ENCODE results near the gene PUS7.

GRCh38 chr7:105519353-105519752 lies 2.7 kb downstream of the PUS7 start:
- TF ChIP-seq, protein P1, sequence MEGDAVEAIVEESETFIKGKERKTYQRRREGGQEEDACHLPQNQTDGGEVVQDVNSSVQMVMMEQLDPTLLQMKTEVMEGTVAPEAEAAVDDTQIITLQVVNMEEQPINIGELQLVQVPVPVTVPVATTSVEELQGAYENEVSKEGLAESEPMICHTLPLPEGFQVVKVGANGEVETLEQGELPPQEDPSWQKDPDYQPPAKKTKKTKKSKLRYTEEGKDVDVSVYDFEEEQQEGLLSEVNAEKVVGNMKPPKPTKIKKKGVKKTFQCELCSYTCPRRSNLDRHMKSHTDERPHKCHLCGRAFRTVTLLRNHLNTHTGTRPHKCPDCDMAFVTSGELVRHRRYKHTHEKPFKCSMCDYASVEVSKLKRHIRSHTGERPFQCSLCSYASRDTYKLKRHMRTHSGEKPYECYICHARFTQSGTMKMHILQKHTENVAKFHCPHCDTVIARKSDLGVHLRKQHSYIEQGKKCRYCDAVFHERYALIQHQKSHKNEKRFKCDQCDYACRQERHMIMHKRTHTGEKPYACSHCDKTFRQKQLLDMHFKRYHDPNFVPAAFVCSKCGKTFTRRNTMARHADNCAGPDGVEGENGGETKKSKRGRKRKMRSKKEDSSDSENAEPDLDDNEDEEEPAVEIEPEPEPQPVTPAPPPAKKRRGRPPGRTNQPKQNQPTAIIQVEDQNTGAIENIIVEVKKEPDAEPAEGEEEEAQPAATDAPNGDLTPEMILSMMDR (conservative IDR thresholded peaks at IDR 0.05; ENCODE audit: low read depth, low read length): no peak
- TF ChIP-seq POLR2A (IDR thresholded peaks at IDR 0.05; ENCODE audit: low read depth, low read length) (no peak), ELK1 (IDR thresholded peaks at IDR 0.05; ENCODE audit: borderline replicate concordance, low read depth, low read length) (no peak), RFX5 (IDR thresholded peaks at IDR 0.05; ENCODE audit: low read depth, low read length) (no peak), RCOR1 (IDR thresholded peaks at IDR 0.05; ENCODE audit: insufficient replicate concordance, low read length) (no peak), MXI1 (IDR thresholded peaks at IDR 0.05; ENCODE audit: borderline replicate concordance, low read depth, low read length) (no peak), SMC3 (IDR thresholded peaks at IDR 0.05; ENCODE audit: low read depth, low read length) (no peak), CEBPB (IDR thresholded peaks at IDR 0.05; ENCODE audit: low read depth, low read length) (no peak), RAD21 (IDR thresholded peaks at IDR 0.05; ENCODE audit: low read length) (no peak), MAFK (IDR thresholded peaks at IDR 0.05; ENCODE audit: low read depth, low read length) (no peak), NFE2L2 (IDR thresholded peaks at IDR 0.05; ENCODE audit: low read depth, low read length) (no peak), BHLHE40 (IDR thresholded peaks at IDR 0.05; ENCODE audit: low read depth, low read length) (no peak)
- TF ChIP-seq, protein P2, sequence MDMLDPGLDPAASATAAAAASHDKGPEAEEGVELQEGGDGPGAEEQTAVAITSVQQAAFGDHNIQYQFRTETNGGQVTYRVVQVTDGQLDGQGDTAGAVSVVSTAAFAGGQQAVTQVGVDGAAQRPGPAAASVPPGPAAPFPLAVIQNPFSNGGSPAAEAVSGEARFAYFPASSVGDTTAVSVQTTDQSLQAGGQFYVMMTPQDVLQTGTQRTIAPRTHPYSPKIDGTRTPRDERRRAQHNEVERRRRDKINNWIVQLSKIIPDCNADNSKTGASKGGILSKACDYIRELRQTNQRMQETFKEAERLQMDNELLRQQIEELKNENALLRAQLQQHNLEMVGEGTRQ (IDR thresholded peaks at IDR 0.05; ENCODE audit: low read depth, low read length): no peak
